GM12875 (cell line): Measurements from ENCODE around the gene PFKL.

ENCODE experiments used
- H3K4me3 ChIP-seq: one replicate; pipeline ENCODE4 v1.5.1; 2011; ENCODE audit warnings: low read depth, low read length, control low read depth
- CTCF ChIP-seq: IDR thresholded peaks from 2 replicates; pipeline ENCODE4 v1.5.1; 2011; ENCODE audit warnings: low read depth, mild to moderate bottlenecking, control low read depth, inconsistent platforms, low read length, moderate library complexity, borderline replicate concordance; ENCODE audit not compliant: insufficient read depth

PFKL gene

GRCh38 chr21:44299458-44300261 is at the start of gene PFKL:
TSS of gene PFKL (plus strand) at chr21:44300053. CDS start at chr21:44300106, 53 bp downstream.
- peak within 1 kb of the TSS; percentile 88 for H3K4me3 ChIP-seq
- TF ChIP-seq CTCF = no peak

- H3K4me3 ChIP-seq = no peak overlapping the region
- no peak for TF ChIP-seq CTCF
Measured at GRCh38 chr21:44253832-44254710, 45.8 kb upstream of the PFKL start.

GRCh38 chr21:44255511-44255981 is 44.3 kb upstream of the PFKL start:
- TF ChIP-seq CTCF = no peak
- H3K4me3 ChIP-seq = no peak overlapping the region

DNA sequence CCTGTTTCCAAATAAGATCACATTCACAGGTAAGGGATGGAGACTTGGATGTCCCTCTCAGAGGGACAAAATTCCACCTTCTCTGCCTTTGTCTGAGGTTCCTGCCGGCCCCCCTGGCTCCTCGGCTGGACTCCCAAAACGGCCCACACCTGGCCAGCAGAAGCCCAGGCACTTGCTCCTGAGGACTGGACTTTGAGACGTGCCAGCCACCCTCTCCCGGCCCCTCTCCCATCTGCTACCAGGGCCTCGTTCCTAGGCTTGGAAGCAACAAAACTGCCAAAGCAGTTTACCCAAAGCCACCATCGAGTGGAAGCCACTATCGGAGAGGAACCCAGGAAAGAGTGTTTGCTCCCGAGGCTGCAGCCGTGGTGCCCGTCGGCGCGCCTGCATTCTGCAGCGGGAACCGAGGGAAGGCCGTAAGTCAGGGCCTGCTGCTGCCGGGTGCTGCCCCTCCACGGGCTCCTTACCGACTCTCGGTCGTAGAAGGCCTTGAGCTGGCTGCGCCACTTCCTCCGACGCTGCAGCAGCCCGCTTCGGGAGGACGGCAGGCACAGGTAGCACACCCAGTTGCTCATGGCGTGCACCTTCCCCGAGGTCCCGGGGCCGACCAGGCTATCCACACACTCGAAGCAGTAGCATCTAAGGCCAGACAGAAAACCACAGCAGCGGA is 41.7 kb upstream of the PFKL start:
- TF ChIP-seq CTCF = no peak
- H3K4me3 ChIP-seq = no peak overlapping the region

DNA sequence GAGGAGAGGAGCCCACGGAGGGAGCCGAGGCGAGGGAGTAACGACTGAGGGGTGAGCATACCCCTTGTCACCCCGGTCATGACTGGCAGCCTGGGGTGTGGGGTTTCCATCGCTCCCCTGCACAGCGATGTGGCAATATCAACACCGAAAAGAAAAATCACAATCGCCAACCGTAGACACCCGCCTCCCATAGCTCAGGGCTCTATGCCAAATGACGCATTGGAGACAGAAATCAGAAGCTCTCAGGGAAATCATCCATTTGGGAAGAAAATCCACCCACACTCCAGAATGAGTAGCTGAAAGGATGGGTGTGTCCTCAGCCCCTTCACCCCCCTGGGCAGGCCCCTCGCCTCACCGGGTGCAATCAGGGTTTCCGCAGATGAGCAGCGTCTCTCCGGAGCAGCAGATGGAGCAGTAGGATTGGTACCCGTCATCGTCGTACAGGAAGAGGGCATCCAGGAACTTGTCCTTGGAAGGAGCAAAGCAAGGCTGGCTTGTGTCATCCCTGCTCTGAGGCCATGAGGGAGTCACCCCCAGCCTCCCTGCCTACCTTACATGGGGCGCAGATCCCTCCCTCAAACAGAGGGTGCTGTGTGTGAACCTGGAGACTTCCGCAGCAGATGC is 40.7 kb upstream of the PFKL start:
- H3K4me3 ChIP-seq = no peak overlapping the region
- TF ChIP-seq CTCF = no peak

DNA sequence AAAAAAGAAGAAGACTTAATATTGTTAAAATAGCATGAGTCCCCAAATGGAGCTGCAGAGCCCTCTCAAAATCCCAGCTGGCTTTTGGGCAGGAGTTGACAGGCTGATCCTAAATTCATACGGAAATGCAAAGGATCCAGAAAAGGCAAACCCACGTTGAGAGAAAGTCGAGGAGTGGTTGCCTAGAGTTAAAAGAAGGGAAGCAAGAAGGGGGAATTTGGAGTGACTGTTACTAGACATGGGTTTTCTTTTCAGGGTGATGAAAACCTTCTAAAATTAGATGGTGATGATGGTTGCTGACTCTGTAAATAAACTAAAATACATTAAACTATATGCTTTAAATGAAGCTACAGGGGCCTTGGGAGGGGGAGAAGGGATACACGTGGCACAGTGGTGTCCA is 39.8 kb upstream of the PFKL start:
- no peak overlapping the region for H3K4me3 ChIP-seq
- no peak for TF ChIP-seq CTCF
